ENCODE results near the gene CNNM2. TPM values are rescaled to one million over a fixed set of nuclear protein-coding genes. Genes with fewer than 3 reads are reported as not detected.
"Not testable (repeated sequence)": the region's sequence is repeated elsewhere in the genome, so short reads cannot be mapped to it uniquely, and the experiment has no call there.

The CNNM2 gene
- polyA plus RNA-seq, 3 donors from 2014 or later: 5.3 to 6.5 (median 5.8) TPM

DNA sequence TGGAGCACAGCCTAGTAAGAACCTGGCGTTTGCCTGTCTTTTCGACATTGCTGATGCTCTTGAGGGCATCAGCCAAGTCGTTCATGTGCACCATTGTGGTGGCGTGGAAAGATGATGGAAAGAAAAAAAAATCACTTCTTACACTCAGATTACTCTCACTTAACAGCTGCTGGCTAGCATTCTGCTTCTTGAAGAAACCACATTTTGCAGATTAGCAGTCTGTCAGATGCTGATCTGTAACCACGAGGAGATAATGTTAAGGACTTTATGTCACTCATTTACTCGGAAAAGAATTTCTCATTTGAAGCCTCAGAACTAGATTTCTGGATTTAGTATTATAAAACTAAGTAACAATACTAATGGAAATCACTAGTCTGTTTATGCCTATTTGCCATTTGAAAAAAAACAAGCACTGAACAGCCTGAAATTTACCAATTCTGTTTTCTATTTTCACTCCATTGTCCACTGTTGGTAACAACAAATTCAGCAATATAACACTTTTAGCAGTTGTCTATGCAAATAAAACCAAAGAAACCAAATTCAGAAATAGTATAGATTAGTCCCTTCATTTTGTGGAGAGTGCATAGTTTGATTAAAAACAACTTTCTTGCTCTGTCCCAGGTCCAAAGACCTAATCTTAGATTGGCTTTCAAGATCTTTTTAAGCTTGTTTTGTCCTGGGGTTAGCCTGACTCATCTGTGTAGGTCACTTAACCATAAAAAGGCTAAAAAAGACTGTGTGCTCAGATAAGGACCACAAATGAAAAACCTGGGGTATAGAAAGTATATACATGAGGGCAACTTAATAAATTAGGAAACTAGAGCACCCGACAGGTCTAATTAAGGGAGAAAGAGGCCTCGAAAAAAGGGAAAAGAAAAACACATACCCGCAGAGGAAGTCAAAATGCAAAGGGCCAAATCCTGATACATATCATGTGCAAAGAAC is 207.5 kb downstream of the CNNM2 start:
- DNase-seq: peak in 2 of 3 donors; percentile 6 to 21
- no peaks in the 10 kb centered on the region for H3K9me3 Mint-ChIP-seq
- peak overlapping the region; percentile 23 to 80 (median 56) for H3K27ac Mint-ChIP-seq
- peaks cover 0 to 2% (median 0%) of the 10 kb centered on the region in 3 donors for H3K27me3 Mint-ChIP-seq (ENCODE audit: low read depth in 3 of 3)
- H3K4me1 Mint-ChIP-seq: peaks cover 25 to 45% of the 10 kb centered on the region in 2 donors
- peak overlapping the region; percentile 3 to 60 (median 17) for H3K4me3 Mint-ChIP-seq
- H3K36me3 Mint-ChIP-seq: peaks cover 0 to 6% (median under 1%) of the 10 kb centered on the region in 3 donors

DNA sequence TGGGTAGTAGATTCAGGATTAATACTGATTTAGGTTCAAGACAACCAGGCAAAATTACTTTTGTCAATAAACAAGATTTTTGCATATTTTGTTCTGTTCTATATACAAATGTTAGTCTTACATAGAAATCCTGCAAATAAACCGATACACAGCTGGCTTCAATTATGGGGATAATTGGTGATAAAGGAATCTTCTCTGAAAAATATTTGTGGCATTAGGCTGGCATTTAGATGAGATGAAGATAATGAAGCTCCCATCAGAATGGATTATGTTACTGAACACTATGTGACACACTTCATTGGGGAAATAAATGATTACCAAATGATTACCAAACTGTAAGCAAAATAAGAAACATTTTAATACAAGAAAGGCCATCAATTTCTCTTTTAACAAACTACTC is 209.1 kb downstream of the CNNM2 start:
- Mint-ChIP-seq H3K4me1 (peaks cover 26 to 44% of the 10 kb centered on the region in 2 donors), H3K9me3 (no peaks in the 10 kb centered on the region), H3K36me3 (peaks cover 4 to 10% (median 6%) of the 10 kb centered on the region in 3 donors), H3K27ac (peak overlapping the region in 2 of 6 donors; percentile 0 to 6), H3K4me3 (no peak overlapping the region), H3K27me3 (ENCODE audit: low read depth in 3 of 3) (peaks cover 0 to 2% (median 0%) of the 10 kb centered on the region in 3 donors)
- DNase-seq: no peak

DNA sequence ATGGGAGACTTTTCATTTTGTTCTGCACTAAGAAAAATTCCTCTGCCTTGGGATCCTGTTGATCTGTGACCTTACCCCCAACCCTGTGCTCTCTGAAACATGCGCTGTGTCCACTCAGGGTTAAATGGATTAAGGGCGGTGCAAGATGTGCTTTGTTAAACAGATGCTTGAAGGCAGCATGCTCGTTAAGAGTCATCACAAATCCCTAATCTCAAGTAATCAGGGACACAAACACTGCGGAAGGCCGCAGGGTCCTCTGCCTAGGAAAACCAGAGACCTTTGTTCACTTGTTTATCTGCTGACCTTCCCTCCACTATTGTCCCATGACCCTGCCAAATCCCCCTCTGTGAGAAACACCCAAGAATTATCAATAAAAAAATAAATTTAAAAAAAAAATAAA is 212.1 kb downstream of the CNNM2 start:
- H3K27ac Mint-ChIP-seq; H3K9me3 Mint-ChIP-seq; DNase-seq; H3K27me3 Mint-ChIP-seq (ENCODE audit: low read depth in 3 of 3); H3K4me3 Mint-ChIP-seq: not testable (repeated sequence)
- Mint-ChIP-seq H3K36me3 (peaks cover 6 to 17% (median 9%) of the 10 kb centered on the region in 3 donors), H3K4me1 (peaks cover 26 to 41% of the 10 kb centered on the region in 2 donors)

DNA sequence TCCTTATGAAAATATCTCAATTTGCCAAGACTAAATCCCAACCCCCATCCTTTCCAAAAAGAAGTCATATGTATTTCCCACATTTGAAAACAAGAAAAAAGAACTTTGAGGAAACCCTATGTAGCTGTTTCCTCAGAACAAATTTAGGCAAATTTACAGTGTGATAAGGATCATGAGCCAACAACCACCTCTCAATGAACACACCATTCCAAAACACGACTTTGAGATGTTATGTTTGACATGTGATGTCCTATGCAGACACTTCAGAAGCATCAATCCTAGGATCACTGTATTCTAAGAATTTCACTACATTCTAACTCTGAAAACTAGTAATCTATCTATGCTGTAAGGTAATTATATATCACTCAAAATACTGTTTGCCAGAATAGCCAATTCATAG is 212.8 kb downstream of the CNNM2 start:
- Mint-ChIP-seq H3K4me1 (peaks cover 21 to 36% of the 10 kb centered on the region in 2 donors), H3K9me3 (no peaks in the 10 kb centered on the region), H3K27ac (peak overlapping the region in 2 of 6 donors; percentile 31 to 48), H3K36me3 (peaks cover 6 to 18% (median 11%) of the 10 kb centered on the region in 3 donors), H3K27me3 (ENCODE audit: low read depth in 3 of 3) (peaks cover 0 to 2% (median 0%) of the 10 kb centered on the region in 3 donors), H3K4me3 (no peak overlapping the region)
- no peak for DNase-seq

DNA sequence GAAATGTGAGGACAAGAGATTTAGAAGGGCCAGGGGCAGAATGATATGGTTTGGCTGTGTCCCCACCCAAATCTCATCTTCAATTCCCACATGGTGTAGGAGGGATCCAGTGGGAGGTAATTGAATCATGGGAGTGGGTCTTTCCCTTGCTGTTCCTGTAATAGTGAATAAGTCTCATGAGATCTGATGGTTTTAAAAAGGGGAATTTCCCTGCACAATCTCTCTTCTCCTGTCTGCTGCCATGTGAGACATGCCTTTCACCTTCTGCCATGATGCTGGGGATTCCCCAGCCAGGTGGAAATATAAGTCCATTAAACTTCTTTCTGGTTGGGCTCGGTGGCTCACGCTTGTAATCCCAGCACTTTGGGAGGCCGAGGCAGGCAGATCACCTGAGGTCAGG is 217.1 kb downstream of the CNNM2 start:
- peaks cover 16 to 28% (median 20%) of the 10 kb centered on the region in 3 donors for H3K36me3 Mint-ChIP-seq
- not testable (repeated sequence) for H3K9me3 Mint-ChIP-seq; DNase-seq; H3K4me3 Mint-ChIP-seq; H3K27me3 Mint-ChIP-seq (ENCODE audit: low read depth in 3 of 3)
- peak overlapping the region in 1 of 6 donors; percentile 11 for H3K27ac Mint-ChIP-seq
- H3K4me1 Mint-ChIP-seq: peaks cover 6 to 19% of the 10 kb centered on the region in 2 donors

DNA sequence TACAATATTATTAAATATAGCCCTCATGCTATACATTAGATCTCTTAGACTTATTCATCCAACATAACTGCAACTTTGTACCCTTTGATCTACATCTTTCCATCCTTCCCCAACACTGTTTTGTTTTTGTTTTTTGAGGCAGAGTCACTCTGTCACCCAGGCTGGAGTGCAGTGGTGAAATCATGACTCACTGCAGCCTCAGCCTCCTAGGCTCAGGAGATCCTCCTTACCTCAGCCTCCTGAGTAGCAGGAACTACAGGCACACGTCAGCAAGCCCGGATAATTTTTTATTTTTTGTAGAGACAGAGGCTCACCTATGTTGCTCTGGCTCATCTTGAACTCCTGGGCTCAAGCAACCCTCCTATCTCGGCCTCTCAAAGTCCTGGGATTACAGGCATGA is 221.7 kb downstream of the CNNM2 start:
- peaks cover 7 to 23% (median 23%) of the 10 kb centered on the region in 3 donors for H3K36me3 Mint-ChIP-seq
- no peak overlapping the region for H3K27ac Mint-ChIP-seq
- H3K4me1 Mint-ChIP-seq: peaks cover 2 to 18% of the 10 kb centered on the region in 2 donors
- DNase-seq: no peak
- H3K9me3 Mint-ChIP-seq: no peaks in the 10 kb centered on the region
- no peak overlapping the region for H3K4me3 Mint-ChIP-seq
- no peaks in the 10 kb centered on the region for H3K27me3 Mint-ChIP-seq (ENCODE audit: low read depth in 3 of 3)

Other genes with a start within 250 kb of the CNNM2 start
- gene ARL3, start 203.9 kb upstream of the CNNM2 start, polyA plus RNA-seq: 1 to 10 TPM; 2.6 to 3.9 (median 3.6) TPM
- 1 to 10 TPM; 4.9 to 9.6 (median 7.9) TPM for gene SFXN2, start 203.7 kb upstream of the CNNM2 start, polyA plus RNA-seq
- 10 to 100 TPM; 34.1 to 53.1 (median 35.2) TPM for gene WBP1L, start 174.3 kb upstream of the CNNM2 start, polyA plus RNA-seq
- gene CYP17A1, start 80.9 kb upstream of the CNNM2 start, polyA plus RNA-seq: under 1 TPM in 1 of 3 donors, not detected in 2; 0.12 TPM
- gene BORCS7, start 64.0 kb upstream of the CNNM2 start, polyA plus RNA-seq: 10 to 100 TPM; 36.9 to 64.3 (median 51.8) TPM
- under 1 TPM in 1 of 3 donors, not detected in 2; 0.30 TPM for gene AS3MT, start 48.8 kb upstream of the CNNM2 start, polyA plus RNA-seq